Measurements from ENCODE around the gene FGFBP3.

GRCh38 chr10:91886954-91887271, 22.4 kb downstream of the FGFBP3 start:
- TF ChIP-seq CTCF (IDR thresholded peaks at IDR 0.05; ENCODE audit: insufficient read depth, low read length, poor library complexity, severe bottlenecking) (no peak), EZH2phosphoT487 (conservative IDR thresholded peaks at IDR 0.05; ENCODE audit: low read length) (no peak)

Measured in SU-DHL-6 (cell line).